HG02610 (cell line): ENCODE measurements around the gene POLL.
"Not testable (repeated sequence)": the region's sequence is repeated elsewhere in the genome, so short reads cannot be mapped to it uniquely, and the experiment has no call there.

Experiments
- ATAC-seq: cut with Tn5 transposase; IDR thresholded peaks from one replicate; pipeline ENCODE4 v1.9.1; 2021; ENCODE audit warnings: mild to moderate bottlenecking, moderate library complexity; ENCODE audit not compliant: unreplicated experiment

POLL gene

GRCh38 chr10:101612086-101612485 is 24.0 kb upstream of the POLL start:
- no peak for ATAC-seq

GRCh38 chr10:101611096-101611905 is 23.2 kb upstream of the POLL start:
- ATAC-seq, result no peak

GRCh38 chr10:101609481-101609880 is 21.4 kb upstream of the POLL start:
- ATAC-seq, result no peak

GRCh38 chr10:101607124-101607523 is 19.1 kb upstream of the POLL start:
- no peak for ATAC-seq

- no peak for ATAC-seq
These were observed 14.8 kb upstream of the POLL start for GRCh38 chr10:101602761-101603398.

GRCh38 chr10:101601541-101601940 is 13.5 kb upstream of the POLL start:
- ATAC-seq, result no peak

GRCh38 chr10:101597091-101597900 is 9.2 kb upstream of the POLL start:
- no peak for ATAC-seq

GRCh38 chr10:101595591-101596433 is 7.8 kb upstream of the POLL start:
- no peak for ATAC-seq

- not testable (repeated sequence) for ATAC-seq
These were observed 5.3 kb upstream of the POLL start for GRCh38 chr10:101593331-101593730.

- ATAC-seq, result no peak
These were observed 822 bp upstream of the POLL start for GRCh38 chr10:101588879-101589278.

GRCh38 chr10:101585841-101586240 is 2.2 kb downstream of the POLL start:
- ATAC-seq, result no peak

GRCh38 chr10:101580486-101581399 is 7.3 kb downstream of the POLL start:
- ATAC-seq, result no peak

- no peak for ATAC-seq
These were observed 8.6 kb downstream of the POLL start for GRCh38 chr10:101579516-101579870.

- ATAC-seq, result no peak
These were observed 9.1 kb downstream of the POLL start for GRCh38 chr10:101578803-101579515.

- ATAC-seq, result no peak
These were observed 9.9 kb downstream of the POLL start for GRCh38 chr10:101578192-101578591.

- no peak for ATAC-seq
These were observed 10.8 kb downstream of the POLL start for GRCh38 chr10:101577121-101577871.

GRCh38 chr10:101576211-101576863 is 11.7 kb downstream of the POLL start:
- ATAC-seq, result no peak
